ENCODE results near the gene NDUFC2.
A peak's percentile ranks its signal among the peaks of the same experiment; 100 is the strongest.
"Not testable (repeated sequence)": the region's sequence is repeated elsewhere in the genome, so short reads cannot be mapped to it uniquely, and the experiment has no call there.

The NDUFC2 gene

GRCh38 chr11:78079232-78080083 lies at the start of gene NDUFC2:
NDUFC2 (minus strand) TSS chr11:78079862; CDS start chr11:78079744, 118 bp downstream.
- DNase-seq (ENCODE audit: low read depth in 2 of 2) = peak; percentile 45 to 55

- no peak for DNase-seq (ENCODE audit: low read depth in 2 of 2)
These were observed 47.7 kb upstream of the NDUFC2 start for GRCh38 chr11:78127403-78127802.

- no peak for DNase-seq (ENCODE audit: low read depth in 2 of 2)
These were observed 33.1 kb upstream of the NDUFC2 start for GRCh38 chr11:78112582-78113275.

- no peak for DNase-seq (ENCODE audit: low read depth in 2 of 2)
These were observed 31.6 kb upstream of the NDUFC2 start for GRCh38 chr11:78111298-78111697.

- DNase-seq (ENCODE audit: low read depth in 2 of 2) = no peak
These were observed 31.2 kb upstream of the NDUFC2 start for GRCh38 chr11:78110830-78111229.

- DNase-seq (ENCODE audit: low read depth in 2 of 2) = no peak
These were observed 30.7 kb upstream of the NDUFC2 start for GRCh38 chr11:78110351-78110750.

- DNase-seq (ENCODE audit: low read depth in 2 of 2) = no peak
These were observed 29.7 kb upstream of the NDUFC2 start for GRCh38 chr11:78109081-78110015.

- no peak for DNase-seq (ENCODE audit: low read depth in 2 of 2)
These were observed 21.2 kb upstream of the NDUFC2 start for GRCh38 chr11:78100676-78101472.

- DNase-seq (ENCODE audit: low read depth in 2 of 2) = no peak
These were observed 20.6 kb upstream of the NDUFC2 start for GRCh38 chr11:78100261-78100660.

- no peak for DNase-seq (ENCODE audit: low read depth in 2 of 2)
These were observed 20.0 kb upstream of the NDUFC2 start for GRCh38 chr11:78099666-78100065.

- DNase-seq (ENCODE audit: low read depth in 2 of 2) = no peak
These were observed 18.2 kb upstream of the NDUFC2 start for GRCh38 chr11:78097666-78098385.

- no peak for DNase-seq (ENCODE audit: low read depth in 2 of 2)
These were observed 14.6 kb upstream of the NDUFC2 start for GRCh38 chr11:78094250-78094649.

- not testable (repeated sequence) for DNase-seq (ENCODE audit: low read depth in 2 of 2)
These were observed 6.9 kb upstream of the NDUFC2 start for GRCh38 chr11:78086521-78087074.

- DNase-seq (ENCODE audit: low read depth in 2 of 2) = no peak
These were observed 6.3 kb upstream of the NDUFC2 start for GRCh38 chr11:78085972-78086371.

GRCh38 chr11:78084506-78084905 lies 4.8 kb upstream of the NDUFC2 start:
- not testable (repeated sequence) for DNase-seq (ENCODE audit: low read depth in 2 of 2)

GRCh38 chr11:78083021-78083420 lies 3.4 kb upstream of the NDUFC2 start:
- DNase-seq (ENCODE audit: low read depth in 2 of 2) = no peak

GRCh38 chr11:78082146-78082545 lies 2.5 kb upstream of the NDUFC2 start:
- no peak for DNase-seq (ENCODE audit: low read depth in 2 of 2)

- no peak for DNase-seq (ENCODE audit: low read depth in 2 of 2)
These were observed 1.9 kb upstream of the NDUFC2 start for GRCh38 chr11:78081583-78081982.

GRCh38 chr11:78080818-78081495 lies 1.3 kb upstream of the NDUFC2 start:
- DNase-seq (ENCODE audit: low read depth in 2 of 2) = no peak
